GM12874 (cell line): Measurements from ENCODE around the gene GAA.

ENCODE experiments used
- CTCF ChIP-seq: IDR thresholded peaks from 2 replicates; pipeline ENCODE4 v1.5.1; 2011; ENCODE audit warnings: low read depth, mild to moderate bottlenecking, control low read depth, low read length, moderate library complexity; ENCODE audit not compliant: insufficient read depth

GAA gene

DNA sequence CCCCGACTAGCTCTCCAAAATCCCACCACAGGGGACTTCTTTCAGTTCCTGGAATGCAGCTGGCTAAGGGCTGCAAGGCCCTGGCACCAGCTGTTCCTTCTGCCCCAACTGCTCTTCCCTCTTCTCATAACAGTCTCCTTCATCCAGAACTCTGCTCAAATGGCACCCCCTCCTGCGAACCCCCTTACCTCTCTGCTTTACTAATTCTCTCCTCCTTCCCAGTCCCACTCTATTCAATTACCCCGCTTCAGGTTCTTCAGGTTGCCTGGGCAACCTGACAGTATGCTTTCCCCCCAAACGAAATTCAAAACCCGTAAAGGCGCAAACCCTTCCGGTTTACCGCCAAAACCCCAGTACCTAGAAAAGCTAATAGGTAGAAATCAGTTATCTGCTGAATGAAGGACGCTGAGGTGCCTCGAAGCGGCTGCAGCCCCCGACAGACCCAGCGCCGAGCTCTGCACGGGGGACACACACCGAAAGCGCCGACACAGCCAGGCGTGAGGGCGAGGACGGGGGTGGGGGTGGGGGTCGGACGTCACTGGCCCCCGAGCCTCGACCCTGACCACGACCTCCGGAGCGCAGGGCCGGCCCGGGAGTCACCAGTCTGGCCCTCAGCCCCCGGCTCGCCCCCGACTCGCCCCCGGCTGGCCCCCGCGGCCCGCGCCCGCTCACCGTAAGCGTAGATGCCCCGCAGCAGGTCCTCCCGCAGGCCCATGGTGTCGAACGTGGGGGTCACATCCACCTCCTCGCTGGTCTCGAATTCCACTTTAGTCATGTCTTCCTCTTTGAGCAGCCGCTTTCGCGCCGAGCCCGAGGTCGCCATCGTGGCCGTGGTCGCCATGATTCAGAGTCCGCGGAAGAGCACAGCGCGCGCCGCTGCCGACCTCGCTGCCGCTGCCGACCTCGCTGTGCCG is 45.0 kb downstream of the GAA start:
- no peak for TF ChIP-seq CTCF

DNA sequence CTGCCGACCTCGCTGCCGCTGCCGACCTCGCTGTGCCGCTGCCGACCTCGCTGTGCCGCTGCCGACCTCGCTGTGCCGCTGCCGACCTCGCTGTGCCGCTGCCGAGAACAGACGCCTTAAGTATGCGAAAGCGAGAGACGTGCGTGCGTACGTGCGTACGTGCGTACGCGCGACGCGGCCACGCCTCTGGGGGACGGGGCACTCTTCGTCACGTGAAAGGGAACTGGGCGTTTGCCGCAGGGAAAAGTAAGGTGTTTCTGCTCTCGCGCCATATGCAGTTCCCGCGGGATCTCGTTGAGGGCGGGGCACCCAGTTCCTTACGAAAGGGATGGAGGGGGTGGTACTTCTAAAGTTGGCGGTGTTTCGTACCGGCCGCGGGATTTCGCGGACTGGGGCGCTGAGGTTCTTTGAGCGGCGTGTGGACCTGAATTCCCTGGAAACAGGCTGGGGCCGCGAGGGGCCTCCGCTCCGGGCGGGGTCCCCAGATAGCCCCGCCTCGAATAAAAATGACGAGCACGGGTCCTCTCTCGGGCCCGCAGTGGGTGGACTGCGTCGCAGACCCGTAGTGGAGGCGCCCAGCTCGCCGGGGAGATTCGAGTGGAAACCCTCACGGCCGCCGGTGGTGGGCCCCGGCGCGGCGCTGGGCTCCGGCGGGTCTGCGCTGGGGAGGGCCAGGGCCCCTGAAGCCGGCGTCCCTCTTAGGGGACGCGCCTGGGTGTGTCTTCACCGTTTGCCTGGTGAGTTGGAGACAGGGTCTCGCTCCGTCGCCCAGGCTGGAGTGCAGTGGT is 45.8 kb downstream of the GAA start, which contains the start of gene EIF4A3:
EIF4A3 (minus strand) TSS at position 94 of the 788 bp plus-strand sequence. CDS start 167 bp downstream, outside the sequence.
- TF ChIP-seq CTCF, result no peak

DNA sequence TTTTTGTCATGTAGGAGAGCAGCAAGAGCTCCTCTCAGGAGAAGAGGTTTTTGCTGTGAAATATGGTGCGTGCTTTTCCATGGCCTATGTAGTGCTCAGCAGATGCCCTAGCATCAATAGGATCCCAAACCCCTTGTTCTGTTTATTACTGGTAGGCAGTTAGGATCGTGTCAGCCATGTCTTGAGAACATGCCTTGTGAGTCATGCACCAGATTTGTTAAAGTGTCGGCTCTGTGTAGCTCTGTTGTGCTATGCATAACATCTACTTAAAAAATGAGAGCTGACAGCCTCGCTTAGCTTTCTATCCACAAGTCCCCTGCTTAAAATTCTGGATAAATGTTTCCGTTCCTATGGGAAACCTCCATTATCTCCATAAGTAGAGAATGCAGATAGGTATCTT is 50.0 kb downstream of the GAA start:
- no peak for TF ChIP-seq CTCF

GRCh38 chr17:80152081-80152702 is 50.8 kb downstream of the GAA start:
- TF ChIP-seq CTCF, result no peak

- TF ChIP-seq CTCF, result no peak
Measured at GRCh38 chr17:80153004-80153403, 51.6 kb downstream of the GAA start.

DNA sequence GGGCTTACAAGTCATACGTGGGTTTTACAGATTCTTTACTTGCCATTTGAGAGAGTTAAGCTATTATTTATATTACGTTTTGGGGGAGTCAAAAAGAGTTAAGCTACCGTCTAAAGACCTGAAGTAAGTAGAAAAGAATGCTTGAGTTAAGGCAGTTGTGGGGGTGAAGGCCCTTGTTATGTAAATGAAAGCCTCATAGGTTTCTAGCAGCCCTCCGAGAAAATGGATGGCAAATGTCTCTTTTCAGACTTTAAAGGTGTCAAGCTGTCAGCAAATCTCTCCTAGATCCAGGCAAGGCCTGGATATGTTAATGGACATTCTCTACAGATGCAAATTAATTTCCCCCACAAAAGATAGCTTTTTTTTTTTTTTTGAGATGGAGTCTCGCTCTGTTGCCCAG is 52.8 kb downstream of the GAA start:
- TF ChIP-seq CTCF, result no peak

- TF ChIP-seq CTCF, result no peak
Measured at GRCh38 chr17:80158846-80159245, 57.5 kb downstream of the GAA start.
